ENCODE measurements around the gene FHDC1.

GRCh38 chr4:152954741-152955140 is 18.6 kb downstream of the FHDC1 start:
- TF ChIP-seq FOXK2 (IDR thresholded peaks at IDR 0.05) = no peak
- TF ChIP-seq TARDBP (IDR thresholded peaks at IDR 0.05) = no peak
- TF ChIP-seq SP1 (IDR thresholded peaks at IDR 0.05) = no peak
- no peak for TF ChIP-seq LEF1 (IDR thresholded peaks at IDR 0.05; ENCODE audit: borderline replicate concordance)
- no peak for TF ChIP-seq FOXM1 (IDR thresholded peaks at IDR 0.05; ENCODE audit: borderline replicate concordance)
- no peak for TF ChIP-seq BHLHE40 (IDR thresholded peaks at IDR 0.05; ENCODE audit: borderline replicate concordance)
- no peak for TF ChIP-seq CTBP1 (IDR thresholded peaks at IDR 0.05; ENCODE audit: borderline replicate concordance)

Data from HEK293T (cell line).